IMR-90 (cell line): ENCODE results near the gene FBP1. TPM values are rescaled to one million over a fixed set of nuclear protein-coding genes. Genes with fewer than 3 reads are reported as not detected.

ENCODE experiments used
- ATAC-seq: fragments of 200-7000 bp; cut with Tn5 transposase; 2 replicates; pipeline ENCODE4 v1.9.1; 2020; ENCODE audit warnings: low read depth, mild to moderate bottlenecking, moderate library complexity
- BruUV-seq: library from RNA; stranded (reverse); fragments of 400-500 nt; replicated peaks from 2 replicates; lab custom pipeline; 2021; lab: Mats Ljungman, UMichigan
- CTCF ChIA-PET: fragments of 300-600 bp; formaldehyde crosslinking; extraction: SDS; loops from one replicate; lab custom pipeline; 2021; ENCODE audit warnings: antibody characterized with exemption; lab: Yijun Ruan, JAX
- POLR2A ChIA-PET: fragments of 300-600 bp; sonication (Branson Sonifier 250); formaldehyde crosslinking; loops from one replicate; lab custom pipeline; 2022; ENCODE audit warnings: antibody characterized with exemption; ENCODE audit not compliant: unreplicated experiment; lab: Charles Lee
- DNase-seq: peaks from one replicate; pipeline ENCODE4 v3.0.0; 2013
- H2AFZ ChIP-seq: replicated peaks from 2 replicates; pipeline ENCODE3; 2013; ENCODE audit warnings: low read length, mild to moderate bottlenecking; ENCODE audit not compliant: poor library complexity
- H2AK5ac ChIP-seq: 2 replicates; pipeline ENCODE4 v1.6.1; 2013; ENCODE audit warnings: low read depth, low read length, inconsistent platforms
- H2AK9ac ChIP-seq: replicated peaks from 2 replicates; pipeline ENCODE3; 2013; ENCODE audit warnings: mild to moderate bottlenecking, low read depth, low read length, moderate library complexity; ENCODE audit not compliant: poor library complexity
- H2BK120ac ChIP-seq: 2 replicates; pipeline ENCODE4 v1.6.1; 2013; ENCODE audit warnings: low read depth, low read length, inconsistent platforms
- H2BK15ac ChIP-seq: 3 replicates; pipeline ENCODE4 v1.6.1; 2013; ENCODE audit warnings: low read depth, low read length, inconsistent platforms
- H2BK20ac ChIP-seq: 2 replicates; pipeline ENCODE4 v1.6.1; 2013; ENCODE audit warnings: low read depth, mild to moderate bottlenecking, inconsistent platforms, low read length, moderate library complexity
- H2BK5ac ChIP-seq: 2 replicates; pipeline ENCODE4 v1.6.1; 2013; ENCODE audit warnings: mild to moderate bottlenecking, low read depth, low read length, inconsistent platforms; ENCODE audit not compliant: poor library complexity, severe bottlenecking
- H3K14ac ChIP-seq: replicated peaks from 2 replicates; pipeline ENCODE4 v1.6.1; 2013; ENCODE audit warnings: low read depth, low read length, inconsistent platforms
- H3K18ac ChIP-seq: 2 replicates; pipeline ENCODE4 v1.6.1; 2013; ENCODE audit warnings: low read depth, low read length, control low read depth
- H3K23ac ChIP-seq: 2 replicates; pipeline ENCODE4 v1.6.1; 2013; ENCODE audit warnings: low read depth, low read length, inconsistent platforms
- H3K27ac ChIP-seq: 2 replicates; pipeline ENCODE4 v1.5.1; 2013; ENCODE audit warnings: mild to moderate bottlenecking, control low read depth, low read length; ENCODE audit not compliant: insufficient read depth
- H3K27me3 ChIP-seq: 2 replicates; pipeline ENCODE4 v1.6.1; 2013; ENCODE audit warnings: low read length; ENCODE audit not compliant: control insufficient read depth, insufficient read depth
- H3K36me3 ChIP-seq: 2 replicates; pipeline ENCODE4 v1.6.1; 2013; ENCODE audit warnings: low read length, mixed read lengths; ENCODE audit not compliant: control insufficient read depth, insufficient read depth
- H3K4ac ChIP-seq: 2 replicates; pipeline ENCODE4 v1.6.1; 2013; ENCODE audit warnings: low read depth, low read length, inconsistent platforms
- H3K4me1 ChIP-seq: 2 replicates; pipeline ENCODE4 v1.6.1; 2013; ENCODE audit warnings: low read length, mixed read lengths; ENCODE audit not compliant: control insufficient read depth, insufficient read depth
- H3K4me2 ChIP-seq: 2 replicates; pipeline ENCODE4 v1.6.1; 2013; ENCODE audit warnings: low read depth, mild to moderate bottlenecking, control low read depth, low read length, moderate library complexity
- H3K4me3 ChIP-seq: 2 replicates; pipeline ENCODE4 v1.5.1; 2013; ENCODE audit warnings: low read depth, mild to moderate bottlenecking, control low read depth, low read length, moderate library complexity; ENCODE audit not compliant: insufficient read depth
- H3K56ac ChIP-seq: 2 replicates; pipeline ENCODE4 v1.6.1; 2013; ENCODE audit warnings: low read length, inconsistent platforms; ENCODE audit not compliant: insufficient read depth; ENCODE audit errors: extremely low read depth
- H3K79me1 ChIP-seq, 2 experiments: 2 replicates each; pipeline ENCODE4 v1.6.1; 2013; ENCODE audit warnings: low read length in 2 of 2, inconsistent platforms in 1 of 2, low read depth in 1 of 2
- H3K9ac ChIP-seq: 2 replicates; pipeline ENCODE4 v1.6.1; 2013; ENCODE audit warnings: low read depth, low read length, control low read depth
- H3K9me1 ChIP-seq: 2 replicates; pipeline ENCODE4 v1.6.1; 2013; ENCODE audit warnings: low read length, inconsistent platforms; ENCODE audit not compliant: insufficient read depth
- H3K9me3 ChIP-seq: 2 replicates; pipeline ENCODE4 v1.6.1; 2013; ENCODE audit warnings: low read length; ENCODE audit not compliant: control insufficient read depth, insufficient read depth
- H4K20me1 ChIP-seq: 2 replicates; pipeline ENCODE4 v1.6.1; 2013; ENCODE audit warnings: low read length, inconsistent platforms; ENCODE audit not compliant: insufficient read depth
- H4K5ac ChIP-seq: 2 replicates; pipeline ENCODE4 v1.6.1; 2013; ENCODE audit warnings: mild to moderate bottlenecking, low read depth, low read length, control low read depth
- H4K8ac ChIP-seq, 2 experiments: 2 replicates each; pipeline ENCODE4 v1.6.1; 2013; ENCODE audit warnings: low read depth in 2 of 2, low read length in 2 of 2, control low read depth in 1 of 2, inconsistent platforms in 1 of 2
- H4K91ac ChIP-seq: 2 replicates; pipeline ENCODE4 v1.6.1; 2013; ENCODE audit warnings: low read depth, low read length, inconsistent platforms; ENCODE audit not compliant: insufficient read depth
- MAFK ChIP-seq: IDR thresholded peaks from 2 replicates; pipeline ENCODE4 v1.6.1; 2012; ENCODE audit warnings: low read depth, low read length, improper control_type of control experiment
- MXI1 ChIP-seq: IDR thresholded peaks from 2 replicates; pipeline ENCODE4 v1.6.1; 2012; ENCODE audit warnings: low read depth, mild to moderate bottlenecking, low read length, moderate library complexity, borderline replicate concordance
- RCOR1 ChIP-seq: IDR thresholded peaks from 2 replicates; pipeline ENCODE4 v1.6.1; 2012; ENCODE audit warnings: mild to moderate bottlenecking, low read length, improper control_type of control experiment; ENCODE audit not compliant: insufficient replicate concordance
- WGBS, 2 experiments: methylation state at CpG; one replicate each; pipeline versions ENCODE4 v1.1.5 to v1.1.7; 2013; ENCODE audit warnings: missing lambda C conversion rate in 2 of 2; ENCODE audit not compliant: insufficient read length in 1 of 2; ENCODE audit errors: extremely low coverage in 2 of 2; 5-methylcytosine and 5-hydroxymethylcytosine counted together
- dilution Hi-C: fragments of 300-500 bp; cut with HindIII; formaldehyde crosslinking; loops from one replicate; pipeline ENCODE4 v1.14.3; 2018; ENCODE audit warnings: low sequenced_read_pairs; ENCODE audit not compliant: unreplicated experiment
- in situ Hi-C: fragments of 300-500 bp; cut with MboI; formaldehyde crosslinking; loops from 3 replicates; pipeline ENCODE4 v1.14.3; 2019; ENCODE audit warnings: low sequenced_read_pairs, inconsistent platforms, mixed read lengths
- intact Hi-C: fragments of 100-400 bp; cut with micrococcal nuclease; formaldehyde crosslinking; loops from 2 replicates; pipeline ENCODE4 v1.10.0; 2022
- polyA plus RNA-seq, 3 experiments: library from polyadenylated mRNA; depleted of rRNA; stranded (reverse); fragments of >200 nt; gene quantifications; 2 replicates each; pipeline ENCODE4 v1.2.3, GENCODE V29; 2012; ENCODE audit warnings: low replicate concordance in 1 of 3
- total RNA-seq: library from RNA; depleted of rRNA; stranded (reverse); fragments of >200 nt; gene quantifications from 2 replicates; pipeline ENCODE4 v1.2.3, GENCODE V29; 2012

Gene FBP1
- total and polyA plus RNA-seq, 2 of the 4 experiments (the other 2 are of a cell fraction): not detected

- no peaks in the 10 kb centered on the region for H3K36me3 ChIP-seq
- H3K23ac ChIP-seq: peak overlapping the region; percentile 76; the same call in 1 of the 2 replicates
- H2AFZ ChIP-seq: peak overlapping the region; percentile 75
- H4K5ac ChIP-seq: peak overlapping the region; percentile 82; the same call in 1 of the 2 replicates
- peak overlapping the region; percentile 96 for H2BK120ac ChIP-seq
- H3K9me1 ChIP-seq: no peaks in the 10 kb centered on the region
- ATAC-seq (peak; percentile 68), DNase-seq (peak; percentile 67)
- H4K20me1 ChIP-seq: no peaks in the 10 kb centered on the region
- H2AK9ac ChIP-seq: no peak overlapping the region
- peak overlapping the region; percentile 49; the same call in 1 of the 2 replicates for H3K4me2 ChIP-seq
- no peaks in the 10 kb centered on the region for H3K27me3 ChIP-seq
- no peaks in the 10 kb centered on the region for H3K79me1 ChIP-seq
- ChIA-PET POLR2A (interaction anchor here (0.5 kb wide), 1 partner anchor 434 kb away, joined by 7 read pairs; no protein-coding TSS in a partner anchor), CTCF (no interaction called here)
- H2AK5ac ChIP-seq: peak overlapping the region; percentile 1; the same call in 1 of the 2 replicates
- no peaks in the 10 kb centered on the region for H3K9me3 ChIP-seq
- H3K4me1 ChIP-seq: peaks cover 9% of the 10 kb centered on the region; the same call in 1 of the 2 replicates
- peak overlapping the region; percentile 59 for H3K4ac ChIP-seq
- peak overlapping the region; percentile 62; the same call in 1 of the 3 replicates for H2BK15ac ChIP-seq
- TF ChIP-seq MXI1: no peak
- no peak for TF ChIP-seq MAFK
- no peak for TF ChIP-seq RCOR1
- intact Hi-C loops: no loop called here
- H2BK20ac ChIP-seq: peak overlapping the region; percentile 81
- H3K14ac ChIP-seq: peak overlapping the region; percentile 71; the same call in 1 of the 2 replicates
- in situ Hi-C loops: no loop called here
- H4K91ac ChIP-seq: peak overlapping the region; percentile 67
- H2BK5ac ChIP-seq: peak overlapping the region; percentile 98
- H3K9ac ChIP-seq: no peak overlapping the region
- H3K27ac ChIP-seq: peak overlapping the region; percentile 19; the same call in 1 of the 2 replicates
- BruUV-seq: no TSS peak
- WGBS, 2 experiments: no CpG with 5 or more reads among the region's 2 CpGs
- peak overlapping the region in 1 of 2 experiments; percentile 98; a peak in 2 of 4 replicates for H4K8ac ChIP-seq
- H3K4me3 ChIP-seq: no peak overlapping the region
- peak overlapping the region; percentile 96; the same call in 1 of the 2 replicates for H3K18ac ChIP-seq
- dilution Hi-C loops: no loop called here
- H3K56ac ChIP-seq: no peak overlapping the region; the same call in 1 of the 2 replicates
Observed at GRCh38 chr9:94672811-94673487, 33.6 kb upstream of the FBP1 start.
